ENCODE results near the gene CA14.
A peak's percentile ranks its signal among the peaks of the same experiment; 100 is the strongest.

Gene CA14

DNA sequence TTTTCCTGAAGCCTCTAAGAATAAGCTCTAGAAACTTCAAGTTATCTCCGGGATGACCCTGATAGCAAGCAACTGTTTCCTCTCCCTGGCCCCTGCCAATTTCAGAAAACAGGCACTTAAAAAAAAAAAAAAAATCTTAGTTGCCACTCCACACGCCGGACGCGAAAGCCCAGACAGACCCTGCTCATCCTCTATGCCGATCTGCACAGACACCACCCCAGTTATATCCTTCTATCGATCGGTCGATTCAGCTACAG lies 23.3 kb upstream of the CA14 start:
- TF ChIP-seq, protein P1, sequence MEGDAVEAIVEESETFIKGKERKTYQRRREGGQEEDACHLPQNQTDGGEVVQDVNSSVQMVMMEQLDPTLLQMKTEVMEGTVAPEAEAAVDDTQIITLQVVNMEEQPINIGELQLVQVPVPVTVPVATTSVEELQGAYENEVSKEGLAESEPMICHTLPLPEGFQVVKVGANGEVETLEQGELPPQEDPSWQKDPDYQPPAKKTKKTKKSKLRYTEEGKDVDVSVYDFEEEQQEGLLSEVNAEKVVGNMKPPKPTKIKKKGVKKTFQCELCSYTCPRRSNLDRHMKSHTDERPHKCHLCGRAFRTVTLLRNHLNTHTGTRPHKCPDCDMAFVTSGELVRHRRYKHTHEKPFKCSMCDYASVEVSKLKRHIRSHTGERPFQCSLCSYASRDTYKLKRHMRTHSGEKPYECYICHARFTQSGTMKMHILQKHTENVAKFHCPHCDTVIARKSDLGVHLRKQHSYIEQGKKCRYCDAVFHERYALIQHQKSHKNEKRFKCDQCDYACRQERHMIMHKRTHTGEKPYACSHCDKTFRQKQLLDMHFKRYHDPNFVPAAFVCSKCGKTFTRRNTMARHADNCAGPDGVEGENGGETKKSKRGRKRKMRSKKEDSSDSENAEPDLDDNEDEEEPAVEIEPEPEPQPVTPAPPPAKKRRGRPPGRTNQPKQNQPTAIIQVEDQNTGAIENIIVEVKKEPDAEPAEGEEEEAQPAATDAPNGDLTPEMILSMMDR (IDR thresholded peaks at IDR 0.05; ENCODE audit: poor library complexity, severe bottlenecking): no peak
- Histone ChIP-seq H3K4me1 (ENCODE audit: insufficient read depth, poor library complexity, severe bottlenecking) (peaks cover 6% of the 10 kb centered on the region), H3K36me3 (ENCODE audit: low read depth) (peaks cover 24% of the 10 kb centered on the region), H3K27me3 (ENCODE audit: insufficient read depth, poor library complexity, severe bottlenecking) (no peaks in the 10 kb centered on the region), H3K4me3 (ENCODE audit: severe bottlenecking) (peak overlapping the region; percentile 67), H3K9me3 (ENCODE audit: severe bottlenecking) (no peaks in the 10 kb centered on the region), H3K27ac (ENCODE audit: poor library complexity, severe bottlenecking) (peak overlapping the region; percentile 79)
- no peak for ATAC-seq (ENCODE audit: low read depth)
- DNase-seq (ENCODE audit: low spot score): no peak

DNA sequence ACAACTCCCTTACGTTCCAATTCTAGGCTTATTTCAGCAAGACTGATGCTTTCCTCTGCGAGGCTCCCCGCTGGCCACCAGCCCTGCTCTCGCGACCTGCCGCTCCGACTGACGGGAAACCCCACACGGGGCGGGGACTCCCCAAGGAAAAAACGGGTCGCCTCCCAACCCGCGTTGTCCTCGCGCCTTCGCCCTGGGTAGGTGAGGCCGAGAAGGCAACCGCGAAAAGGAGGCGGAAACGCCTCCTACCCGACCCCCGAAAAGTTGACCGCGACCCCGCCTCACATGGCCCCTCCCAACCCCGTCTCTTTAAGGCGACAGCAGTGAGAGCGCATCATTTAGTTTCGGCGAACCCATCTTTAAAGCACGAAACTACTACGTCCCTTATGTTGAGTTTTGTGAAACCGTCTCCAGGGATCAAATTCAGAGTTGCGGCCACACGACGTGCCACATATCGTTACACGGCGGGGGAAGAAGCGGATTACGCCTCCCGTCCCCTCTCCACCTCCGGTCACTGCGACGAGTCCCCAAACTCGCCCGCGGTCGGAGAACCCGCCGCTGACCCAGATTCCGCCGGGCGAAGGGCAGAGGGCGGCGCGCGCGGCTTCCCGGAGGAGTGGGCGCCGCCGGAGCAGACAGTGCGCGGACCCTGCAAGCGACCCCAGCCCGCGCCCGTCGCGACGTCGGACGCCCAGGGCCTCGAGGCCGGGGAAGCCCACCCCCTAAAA lies 22.8 kb upstream of the CA14 start:
- peak overlapping the region; percentile 79 for H3K27ac ChIP-seq (ENCODE audit: poor library complexity, severe bottlenecking)
- ATAC-seq (ENCODE audit: low read depth): peak; percentile 37
- TF ChIP-seq, protein P1 (IDR thresholded peaks at IDR 0.05; ENCODE audit: poor library complexity, severe bottlenecking): no peak

DNA sequence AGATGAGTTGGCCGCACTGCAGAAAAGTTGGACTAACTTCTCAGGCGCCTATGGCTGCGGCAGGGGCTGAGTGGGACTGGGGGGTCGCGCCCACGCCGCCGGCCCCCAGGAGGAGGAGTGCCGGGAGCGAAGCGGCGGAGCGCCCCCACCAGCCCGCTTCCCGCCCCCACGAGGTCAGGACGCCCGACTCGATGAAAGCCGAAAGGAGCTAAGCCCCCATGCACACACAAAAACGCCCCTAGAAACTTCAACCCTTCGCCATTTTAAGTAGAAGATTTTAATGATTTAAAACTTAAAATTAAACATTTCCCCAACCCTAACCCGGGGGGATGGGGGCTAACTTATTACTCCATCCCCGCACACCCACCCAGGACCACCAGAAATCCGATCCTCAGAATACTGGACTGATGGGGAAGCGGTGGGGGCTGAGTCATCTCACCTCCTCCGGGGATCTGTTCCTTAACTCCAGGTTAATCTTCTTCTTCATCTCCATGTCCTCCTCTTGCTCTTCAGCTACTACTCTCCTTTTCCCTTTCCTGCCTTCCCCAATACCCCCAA lies 22.2 kb upstream of the CA14 start:
- TF ChIP-seq, protein P1 (IDR thresholded peaks at IDR 0.05; ENCODE audit: poor library complexity, severe bottlenecking): peak; percentile 8
- DNase-seq (ENCODE audit: low spot score): no peak
- Histone ChIP-seq H3K4me1 (ENCODE audit: insufficient read depth, poor library complexity, severe bottlenecking) (peaks cover 6% of the 10 kb centered on the region), H3K36me3 (ENCODE audit: low read depth) (peaks cover 13% of the 10 kb centered on the region), H3K4me3 (ENCODE audit: severe bottlenecking) (peak overlapping the region; percentile 67), H3K27ac (ENCODE audit: poor library complexity, severe bottlenecking) (peak overlapping the region; percentile 79), H3K27me3 (ENCODE audit: insufficient read depth, poor library complexity, severe bottlenecking) (no peaks in the 10 kb centered on the region), H3K9me3 (ENCODE audit: severe bottlenecking) (no peaks in the 10 kb centered on the region)
- ATAC-seq (ENCODE audit: low read depth): no peak

More for the DNA sequence above, 22.8 kb upstream of the CA14 start:
- no peaks in the 10 kb centered on the region for H3K9me3 ChIP-seq (ENCODE audit: severe bottlenecking)
- H3K36me3 ChIP-seq (ENCODE audit: low read depth): peaks cover 20% of the 10 kb centered on the region
- H3K27me3 ChIP-seq (ENCODE audit: insufficient read depth, poor library complexity, severe bottlenecking): no peaks in the 10 kb centered on the region
- peak overlapping the region; percentile 67 for H3K4me3 ChIP-seq (ENCODE audit: severe bottlenecking)
- peaks cover 6% of the 10 kb centered on the region for H3K4me1 ChIP-seq (ENCODE audit: insufficient read depth, poor library complexity, severe bottlenecking)
- peak; percentile 77 for DNase-seq (ENCODE audit: low spot score)

DNA sequence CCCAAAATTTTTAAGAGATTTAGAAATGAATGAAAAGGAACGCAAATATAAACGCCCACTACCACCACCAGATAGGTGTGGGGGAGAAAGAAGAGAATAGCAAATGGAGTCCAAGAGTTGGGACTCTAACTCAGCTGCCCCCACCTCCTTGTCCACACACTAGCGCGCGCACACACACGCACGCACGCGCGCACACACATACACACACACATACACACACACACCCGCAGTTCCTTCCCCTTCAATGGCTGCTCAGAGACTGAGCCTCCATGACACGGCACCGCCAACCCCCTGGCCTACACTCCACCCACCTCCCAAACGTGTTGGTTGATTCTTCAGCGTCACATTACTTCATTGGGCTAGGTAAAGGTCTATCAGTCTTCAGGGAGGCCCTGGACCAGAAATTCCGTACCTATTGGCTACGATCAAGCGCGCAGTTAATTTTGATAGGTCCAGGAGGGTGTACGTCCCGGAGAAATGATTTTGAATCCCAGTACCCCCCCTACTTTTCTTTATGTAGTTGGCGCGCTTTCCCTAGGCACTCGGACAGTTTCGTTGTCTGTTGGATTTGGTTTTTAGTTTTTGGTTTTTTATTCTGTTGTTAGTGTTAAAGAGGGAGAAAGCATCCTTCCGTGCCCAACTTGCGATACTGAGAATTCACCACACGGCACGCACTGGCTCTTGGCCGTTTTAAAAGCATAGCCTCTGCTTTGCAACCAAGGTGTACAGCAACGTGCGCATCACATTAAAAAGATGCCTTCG lies 21.5 kb upstream of the CA14 start, which contains the start of gene ANP32E:
TSS of gene ANP32E (minus strand) at position 261 of the 762 bp plus-strand sequence. CDS start 326 bp downstream, outside the sequence.
- ATAC-seq (ENCODE audit: low read depth): peak; percentile 95
- TF ChIP-seq, protein P1 (IDR thresholded peaks at IDR 0.05; ENCODE audit: poor library complexity, severe bottlenecking): no peak

More for the DNA sequence above, 21.5 kb upstream of the CA14 start, which contains the start of gene ANP32E:
- Histone ChIP-seq H3K4me3 (ENCODE audit: severe bottlenecking) (peak within 1 kb of the TSS; percentile 67), H3K9me3 (ENCODE audit: severe bottlenecking) (no peaks in the 10 kb centered on the region), H3K4me1 (ENCODE audit: insufficient read depth, poor library complexity, severe bottlenecking) (peaks cover 6% of the 10 kb centered on the region), H3K27ac (ENCODE audit: poor library complexity, severe bottlenecking) (peak within 1 kb of the TSS; percentile 79), H3K27me3 (ENCODE audit: insufficient read depth, poor library complexity, severe bottlenecking) (no peaks in the 10 kb centered on the region), H3K36me3 (ENCODE audit: low read depth) (peaks cover 8% of the 10 kb centered on the region)
- DNase-seq (ENCODE audit: low spot score): peak; percentile 92

Data from RWPE2 (cell line).